Activated T-cell treated with anti-CD3 and anti-CD28 coated beads for 1 hour (primary cell): Measurements from ENCODE around the gene RASA4B.

ENCODE experiments used
- DNase-seq: peaks from one replicate; pipeline ENCODE4 v3.0.0-alpha.2; 2020; ENCODE audit warnings: low read depth

Gene RASA4B

GRCh38 chr7:102452451-102452850, 65.1 kb downstream of the RASA4B start:
- no peak for DNase-seq

- no peak for DNase-seq
Measured at GRCh38 chr7:102451371-102452054, 66.1 kb downstream of the RASA4B start.

- DNase-seq = peak; percentile 44
Measured at GRCh38 chr7:102450242-102450641, 67.3 kb downstream of the RASA4B start.

GRCh38 chr7:102449136-102449535, 68.4 kb downstream of the RASA4B start:
- no peak for DNase-seq

GRCh38 chr7:102447311-102447710, 70.3 kb downstream of the RASA4B start:
- no peak for DNase-seq

GRCh38 chr7:102446387-102447156, 71.0 kb downstream of the RASA4B start:
- no peak for DNase-seq

- no peak for DNase-seq
Measured at GRCh38 chr7:102445674-102446071, 71.9 kb downstream of the RASA4B start.

- no peak for DNase-seq
Measured at GRCh38 chr7:102444961-102445673, 72.5 kb downstream of the RASA4B start.

GRCh38 chr7:102439963-102440795, 77.4 kb downstream of the RASA4B start:
- no peak for DNase-seq

- no peak for DNase-seq
Measured at GRCh38 chr7:102436118-102436517, 81.5 kb downstream of the RASA4B start.

- DNase-seq = no peak
Measured at GRCh38 chr7:102434039-102434486, 83.5 kb downstream of the RASA4B start.

GRCh38 chr7:102433219-102434038, 84.1 kb downstream of the RASA4B start, which contains the start of gene ORAI2:
Gene ORAI2, plus strand, starts transcription at chr7:102433575. Its CDS starts 5,382 bp downstream, at chr7:102438957.
- DNase-seq = peak; percentile 86
